HFF-Myc (cell line): ENCODE measurements around the gene C16orf74.

Source experiments
- DNase-seq: peaks from one replicate; pipeline ENCODE4 v3.0.0-alpha.2; 2011; ENCODE audit warnings: low read depth; ENCODE audit errors: extremely low read depth
- H3K4me3 ChIP-seq: replicated peaks from 2 replicates; pipeline ENCODE4 v1.5.1; 2011; ENCODE audit warnings: low read depth, mild to moderate bottlenecking, control low read depth, low read length
- TF ChIP-seq, protein P1 (sequence below): IDR thresholded peaks from 2 replicates; pipeline ENCODE4 v1.5.1; 2012; ENCODE audit warnings: mild to moderate bottlenecking, low read depth, low read length, control low read depth; ENCODE audit errors: missing control alignments

C16orf74 gene

DNA sequence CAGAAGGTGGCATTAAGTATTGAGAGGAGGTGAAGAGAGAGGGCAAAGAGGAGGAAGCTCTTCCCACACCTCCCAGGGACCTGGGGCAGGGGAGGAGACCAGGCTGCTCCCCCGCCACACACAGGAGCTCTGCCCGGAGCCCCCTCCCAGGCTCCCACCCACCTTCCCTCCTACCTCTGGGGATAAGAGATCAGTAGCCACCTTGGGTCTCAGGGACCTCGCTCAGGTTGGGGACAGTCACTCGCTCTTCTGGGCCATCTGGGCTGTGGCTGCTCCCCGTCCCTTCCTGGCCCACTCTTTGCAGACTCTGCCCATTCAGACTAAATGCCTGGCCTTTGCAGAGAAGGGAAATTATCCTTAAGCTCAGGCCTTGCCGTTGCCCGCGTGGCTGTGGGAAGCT lies 14.9 kb upstream of the C16orf74 start:
- H3K4me3 ChIP-seq, result no peak overlapping the region
- DNase-seq, result no peak
- TF ChIP-seq, protein P1, sequence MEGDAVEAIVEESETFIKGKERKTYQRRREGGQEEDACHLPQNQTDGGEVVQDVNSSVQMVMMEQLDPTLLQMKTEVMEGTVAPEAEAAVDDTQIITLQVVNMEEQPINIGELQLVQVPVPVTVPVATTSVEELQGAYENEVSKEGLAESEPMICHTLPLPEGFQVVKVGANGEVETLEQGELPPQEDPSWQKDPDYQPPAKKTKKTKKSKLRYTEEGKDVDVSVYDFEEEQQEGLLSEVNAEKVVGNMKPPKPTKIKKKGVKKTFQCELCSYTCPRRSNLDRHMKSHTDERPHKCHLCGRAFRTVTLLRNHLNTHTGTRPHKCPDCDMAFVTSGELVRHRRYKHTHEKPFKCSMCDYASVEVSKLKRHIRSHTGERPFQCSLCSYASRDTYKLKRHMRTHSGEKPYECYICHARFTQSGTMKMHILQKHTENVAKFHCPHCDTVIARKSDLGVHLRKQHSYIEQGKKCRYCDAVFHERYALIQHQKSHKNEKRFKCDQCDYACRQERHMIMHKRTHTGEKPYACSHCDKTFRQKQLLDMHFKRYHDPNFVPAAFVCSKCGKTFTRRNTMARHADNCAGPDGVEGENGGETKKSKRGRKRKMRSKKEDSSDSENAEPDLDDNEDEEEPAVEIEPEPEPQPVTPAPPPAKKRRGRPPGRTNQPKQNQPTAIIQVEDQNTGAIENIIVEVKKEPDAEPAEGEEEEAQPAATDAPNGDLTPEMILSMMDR, result no peak

DNA sequence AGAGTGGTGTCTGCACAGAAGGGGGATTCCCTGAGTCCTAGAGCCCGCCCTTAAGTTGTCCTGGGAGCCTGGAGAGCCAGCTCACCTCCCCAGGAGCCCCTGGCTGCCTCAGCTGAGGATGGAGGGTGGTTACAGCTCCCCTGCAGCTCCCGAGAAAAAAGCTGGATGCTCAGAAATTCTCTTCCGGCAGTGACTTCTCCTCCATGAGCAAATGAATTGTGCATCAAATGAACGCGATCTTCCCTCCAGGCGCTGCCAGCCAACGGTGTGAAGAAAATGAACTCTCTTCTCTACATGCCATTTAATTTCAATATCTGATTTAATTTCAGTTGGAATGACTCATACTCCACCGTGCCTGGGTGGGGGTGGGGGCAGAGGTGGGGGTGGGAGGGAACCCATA lies 14.3 kb upstream of the C16orf74 start:
- no peak overlapping the region for H3K4me3 ChIP-seq
- DNase-seq, result no peak
- TF ChIP-seq, protein P1, result no peak

DNA sequence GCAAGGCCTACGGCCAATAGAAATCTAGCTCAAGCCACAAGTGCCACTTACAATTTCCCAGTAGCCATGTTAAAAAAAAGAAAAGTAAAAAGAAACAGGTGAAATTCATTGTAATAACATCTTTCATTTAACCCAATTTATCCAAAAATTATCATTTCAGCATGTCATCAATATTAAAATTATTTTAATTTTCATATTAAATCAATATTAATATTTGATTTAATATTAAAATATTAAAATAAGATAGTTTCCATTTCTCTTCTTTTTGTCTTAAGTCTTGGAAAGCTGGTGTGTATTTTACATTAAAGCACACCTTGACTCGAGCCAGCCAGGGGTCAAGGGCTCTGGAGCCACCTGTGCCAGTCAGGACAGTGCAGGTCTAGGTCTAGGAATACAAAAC lies 12.7 kb upstream of the C16orf74 start:
- TF ChIP-seq, protein P1, result no peak
- H3K4me3 ChIP-seq, result no peak overlapping the region
- DNase-seq, result no peak

DNA sequence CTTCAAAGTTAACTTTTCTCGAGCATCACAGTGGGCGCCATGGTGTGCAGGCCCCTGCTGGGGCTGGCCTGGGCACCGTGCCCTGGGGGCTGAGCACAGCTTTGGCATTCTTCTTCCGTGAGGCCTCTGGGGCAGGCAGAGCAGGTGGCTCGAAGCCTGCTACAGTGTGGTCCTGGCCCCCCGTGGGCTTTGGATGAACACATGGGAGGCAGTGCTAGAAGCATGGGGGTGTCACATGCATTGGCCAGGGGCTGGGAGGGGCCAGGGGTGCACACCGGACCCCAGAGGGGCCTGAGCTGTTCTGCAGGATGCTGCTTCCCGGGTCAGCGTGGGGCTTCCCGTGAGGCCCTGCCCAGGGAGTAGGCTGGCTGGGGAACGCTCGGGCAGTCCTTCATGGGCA lies 12.1 kb upstream of the C16orf74 start:
- H3K4me3 ChIP-seq, result no peak overlapping the region
- no peak for DNase-seq
- TF ChIP-seq, protein P1, result no peak

DNA sequence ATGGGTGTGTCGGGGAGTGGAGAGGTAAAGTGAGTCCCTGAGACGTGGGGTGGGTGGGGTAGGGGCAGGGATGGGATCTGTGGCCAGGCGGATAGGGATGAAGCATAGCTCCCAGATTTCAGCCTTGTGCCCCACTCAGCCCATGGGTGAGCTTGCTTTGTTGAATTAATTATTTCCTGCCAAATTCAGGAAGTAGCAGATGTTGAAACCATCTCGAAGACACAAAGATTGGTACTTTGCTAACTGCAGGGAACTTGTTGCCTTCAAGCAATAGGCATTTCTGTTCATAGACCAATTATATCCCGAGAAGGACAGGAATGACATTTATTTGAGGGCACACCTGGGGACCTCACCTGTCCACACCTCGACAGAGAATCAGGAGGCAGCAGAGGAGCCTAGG lies 11.0 kb upstream of the C16orf74 start:
- DNase-seq, result no peak
- TF ChIP-seq, protein P1, result no peak
- no peak overlapping the region for H3K4me3 ChIP-seq

DNA sequence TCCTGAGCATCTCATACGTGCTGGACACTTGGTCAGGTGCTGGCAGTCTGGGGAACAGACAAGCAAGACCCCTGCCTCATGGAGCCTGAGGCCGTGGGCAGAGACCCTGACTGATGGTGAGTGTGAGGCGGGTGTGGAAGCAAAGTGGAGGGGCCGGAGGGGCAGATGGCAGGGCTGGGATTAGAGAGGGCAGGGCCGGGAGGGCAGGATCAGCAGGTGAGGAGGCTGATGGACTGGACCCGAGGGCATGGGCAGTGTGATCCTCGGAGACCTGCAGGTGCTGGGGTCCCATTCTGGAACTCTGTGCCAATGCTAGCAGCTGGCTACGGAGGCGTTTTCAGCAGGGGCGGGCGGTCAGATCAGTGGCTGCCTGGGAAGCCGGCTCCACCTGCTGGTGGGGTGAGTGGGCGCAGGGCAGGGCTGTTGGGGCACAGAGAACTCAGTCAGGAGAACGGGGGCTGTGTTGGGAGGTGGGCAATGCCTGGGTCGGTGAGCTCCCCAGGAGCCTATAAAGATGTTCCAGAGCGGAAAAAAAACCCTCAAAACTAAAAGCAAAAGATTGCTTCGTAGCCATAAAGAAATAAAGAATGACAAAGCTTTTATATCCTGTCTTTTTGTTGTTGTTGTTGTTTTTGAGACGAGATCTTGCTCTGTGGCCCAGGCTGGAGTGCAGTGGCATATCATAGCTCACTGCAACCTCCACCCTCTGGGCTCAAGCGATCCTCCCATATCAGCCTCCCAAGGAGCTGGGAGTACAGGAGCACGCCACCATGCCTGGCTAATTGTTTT lies 8.9 kb upstream of the C16orf74 start:
- TF ChIP-seq, protein P1, result peak; percentile 53
- no peak overlapping the region for H3K4me3 ChIP-seq
- no peak for DNase-seq

DNA sequence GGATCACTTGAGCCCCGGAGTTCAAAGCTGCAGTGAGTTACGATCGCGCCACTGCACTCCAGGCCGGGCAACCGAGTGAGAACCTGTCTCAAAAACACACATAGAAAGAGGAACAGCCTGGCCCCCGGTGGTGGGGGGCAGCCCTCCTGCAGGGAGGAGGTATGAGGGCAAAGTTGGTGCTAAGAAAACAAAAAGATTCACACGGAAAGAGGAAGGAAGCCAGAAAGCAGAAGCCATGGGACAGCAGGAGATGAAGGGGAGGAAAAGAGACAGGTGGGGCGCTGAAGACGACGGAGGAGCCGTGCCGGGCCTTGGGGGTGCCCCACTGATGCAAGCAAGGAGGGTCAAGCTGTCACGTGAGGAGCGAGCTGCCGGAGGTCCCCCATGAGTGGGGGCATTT lies 8.2 kb upstream of the C16orf74 start:
- DNase-seq, result no peak
- H3K4me3 ChIP-seq, result no peak overlapping the region
- TF ChIP-seq, protein P1, result no peak
